Hepatic stellate cell (primary cell): ENCODE data around the gene BUD13.
A peak's percentile ranks its signal among the peaks of the same experiment; 100 is the strongest.
"Not testable (repeated sequence)": the region's sequence is repeated elsewhere in the genome, so short reads cannot be mapped to it uniquely, and the experiment has no call there.

Experiments used
- DNase-seq: peaks from one replicate; pipeline ENCODE4 v3.0.0; 2011; ENCODE audit warnings: low spot score

Gene BUD13

GRCh38 chr11:116772443-116773202 is at the start of gene BUD13:
Gene BUD13, minus strand, starts transcription at chr11:116772987. Its CDS starts 23 bp downstream, at chr11:116772964.
- peak; percentile 91 for DNase-seq

GRCh38 chr11:116822575-116822974 is 49.8 kb upstream of the BUD13 start:
- DNase-seq: no peak

- no peak for DNase-seq
These were observed 48.5 kb upstream of the BUD13 start for GRCh38 chr11:116821050-116821918.

GRCh38 chr11:116819049-116819448 is 46.3 kb upstream of the BUD13 start:
- DNase-seq: no peak

- no peak for DNase-seq
These were observed 41.7 kb upstream of the BUD13 start for GRCh38 chr11:116814502-116814901.

GRCh38 chr11:116813781-116814471 is 41.1 kb upstream of the BUD13 start:
- no peak for DNase-seq

GRCh38 chr11:116813170-116813569 is 40.4 kb upstream of the BUD13 start:
- no peak for DNase-seq

- no peak for DNase-seq
These were observed 39.3 kb upstream of the BUD13 start for GRCh38 chr11:116812109-116812508.

- no peak for DNase-seq
These were observed 38.4 kb upstream of the BUD13 start for GRCh38 chr11:116811194-116811593.

- no peak for DNase-seq
These were observed 35.7 kb upstream of the BUD13 start for GRCh38 chr11:116808262-116809175.

- DNase-seq: no peak
These were observed 34.9 kb upstream of the BUD13 start for GRCh38 chr11:116807601-116808261.

- no peak for DNase-seq
These were observed 31.2 kb upstream of the BUD13 start for GRCh38 chr11:116804001-116804400.

- DNase-seq: not testable (repeated sequence)
These were observed 28.9 kb upstream of the BUD13 start for GRCh38 chr11:116801662-116802061.

GRCh38 chr11:116800610-116801009 is 27.8 kb upstream of the BUD13 start:
- DNase-seq: no peak

GRCh38 chr11:116798368-116798767 is 25.6 kb upstream of the BUD13 start:
- DNase-seq: no peak

GRCh38 chr11:116797816-116798215 is 25.0 kb upstream of the BUD13 start:
- DNase-seq: no peak

GRCh38 chr11:116796548-116796947 is 23.8 kb upstream of the BUD13 start:
- DNase-seq: no peak

- DNase-seq: no peak
These were observed 22.1 kb upstream of the BUD13 start for GRCh38 chr11:116794851-116795250.

- no peak for DNase-seq
These were observed 20.9 kb upstream of the BUD13 start for GRCh38 chr11:116793772-116794097.

- DNase-seq: peak; percentile 73
These were observed 20.3 kb upstream of the BUD13 start for GRCh38 chr11:116792869-116793771.
